ENCODE data around the gene PCDHA6.

DNA sequence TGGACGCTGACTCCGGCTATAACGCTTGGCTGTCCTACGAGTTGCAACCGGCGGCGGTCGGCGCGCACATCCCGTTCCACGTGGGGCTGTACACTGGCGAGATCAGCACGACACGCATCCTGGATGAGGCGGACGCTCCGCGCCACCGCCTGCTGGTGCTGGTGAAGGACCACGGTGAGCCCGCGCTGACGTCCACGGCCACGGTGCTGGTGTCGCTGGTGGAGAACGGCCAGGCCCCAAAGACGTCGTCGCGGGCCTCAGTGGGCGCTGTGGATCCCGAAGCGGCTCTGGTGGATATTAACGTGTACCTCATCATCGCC, 49.5 kb downstream of the PCDHA6 start:
- TF ChIP-seq, protein P1, sequence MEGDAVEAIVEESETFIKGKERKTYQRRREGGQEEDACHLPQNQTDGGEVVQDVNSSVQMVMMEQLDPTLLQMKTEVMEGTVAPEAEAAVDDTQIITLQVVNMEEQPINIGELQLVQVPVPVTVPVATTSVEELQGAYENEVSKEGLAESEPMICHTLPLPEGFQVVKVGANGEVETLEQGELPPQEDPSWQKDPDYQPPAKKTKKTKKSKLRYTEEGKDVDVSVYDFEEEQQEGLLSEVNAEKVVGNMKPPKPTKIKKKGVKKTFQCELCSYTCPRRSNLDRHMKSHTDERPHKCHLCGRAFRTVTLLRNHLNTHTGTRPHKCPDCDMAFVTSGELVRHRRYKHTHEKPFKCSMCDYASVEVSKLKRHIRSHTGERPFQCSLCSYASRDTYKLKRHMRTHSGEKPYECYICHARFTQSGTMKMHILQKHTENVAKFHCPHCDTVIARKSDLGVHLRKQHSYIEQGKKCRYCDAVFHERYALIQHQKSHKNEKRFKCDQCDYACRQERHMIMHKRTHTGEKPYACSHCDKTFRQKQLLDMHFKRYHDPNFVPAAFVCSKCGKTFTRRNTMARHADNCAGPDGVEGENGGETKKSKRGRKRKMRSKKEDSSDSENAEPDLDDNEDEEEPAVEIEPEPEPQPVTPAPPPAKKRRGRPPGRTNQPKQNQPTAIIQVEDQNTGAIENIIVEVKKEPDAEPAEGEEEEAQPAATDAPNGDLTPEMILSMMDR (IDR thresholded peaks at IDR 0.05; ENCODE audit: low read depth, low read length): no peak
- TF ChIP-seq, protein P2, sequence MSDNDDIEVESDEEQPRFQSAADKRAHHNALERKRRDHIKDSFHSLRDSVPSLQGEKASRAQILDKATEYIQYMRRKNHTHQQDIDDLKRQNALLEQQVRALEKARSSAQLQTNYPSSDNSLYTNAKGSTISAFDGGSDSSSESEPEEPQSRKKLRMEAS (IDR thresholded peaks at IDR 0.05; ENCODE audit: low read depth, low read length): no peak
- TF ChIP-seq POLR2A (IDR thresholded peaks at IDR 0.05; ENCODE audit: extremely low read depth, insufficient read length): no peak
- no peak for TF ChIP-seq MYC (IDR thresholded peaks at IDR 0.05; ENCODE audit: low read depth, low read length)
